Kidney tubule cell (primary cell): Measurements from ENCODE around the gene CYP20A1.
"Not testable (repeated sequence)": the region's sequence is repeated elsewhere in the genome, so short reads cannot be mapped to it uniquely, and the experiment has no call there.

Experiments
- DNase-seq: peaks from one replicate; pipeline ENCODE4 v3.0.0-alpha.2; 2018; ENCODE audit warnings: low spot score

CYP20A1 gene

GRCh38 chr2:203238704-203239526, at the start of gene CYP20A1:
Gene CYP20A1, plus strand, starts transcription at chr2:203239018. Its CDS starts 45 bp downstream, at chr2:203239063.
- peak; percentile 97 for DNase-seq

GRCh38 chr2:203190547-203190946, 48.3 kb upstream of the CYP20A1 start:
- DNase-seq, result not testable (repeated sequence)

GRCh38 chr2:203191026-203191425, 47.8 kb upstream of the CYP20A1 start:
- not testable (repeated sequence) for DNase-seq

GRCh38 chr2:203191961-203192360, 46.9 kb upstream of the CYP20A1 start:
- DNase-seq, result no peak

GRCh38 chr2:203195331-203196036, 43.3 kb upstream of the CYP20A1 start:
- peak; percentile 32 for DNase-seq

GRCh38 chr2:203200866-203201265, 38.0 kb upstream of the CYP20A1 start:
- DNase-seq, result no peak

GRCh38 chr2:203201426-203201825, 37.4 kb upstream of the CYP20A1 start:
- DNase-seq, result no peak

GRCh38 chr2:203209538-203209937, 29.3 kb upstream of the CYP20A1 start:
- no peak for DNase-seq

- peak; percentile 34 for DNase-seq
These were observed 13.3 kb upstream of the CYP20A1 start for GRCh38 chr2:203225423-203226039.

GRCh38 chr2:203229674-203230073, 9.1 kb upstream of the CYP20A1 start:
- not testable (repeated sequence) for DNase-seq

- no peak for DNase-seq
These were observed 1.2 kb upstream of the CYP20A1 start for GRCh38 chr2:203237346-203238238.

GRCh38 chr2:203238292-203238703, 520 bp upstream of the CYP20A1 start:
- no peak for DNase-seq

- peak; percentile 8 for DNase-seq
These were observed 1.7 kb downstream of the CYP20A1 start for GRCh38 chr2:203240491-203240890.

- DNase-seq, result no peak
These were observed 3.7 kb downstream of the CYP20A1 start for GRCh38 chr2:203242518-203242917.

- DNase-seq, result no peak
These were observed 7.8 kb downstream of the CYP20A1 start for GRCh38 chr2:203246646-203247045.

- no peak for DNase-seq
These were observed 14.0 kb downstream of the CYP20A1 start for GRCh38 chr2:203252818-203253217.

GRCh38 chr2:203253422-203254095, 14.7 kb downstream of the CYP20A1 start:
- not testable (repeated sequence) for DNase-seq

GRCh38 chr2:203261326-203262159, 22.7 kb downstream of the CYP20A1 start:
- DNase-seq, result no peak

GRCh38 chr2:203279288-203279687, 40.5 kb downstream of the CYP20A1 start:
- peak; percentile 6 for DNase-seq

GRCh38 chr2:203280428-203281064, 41.7 kb downstream of the CYP20A1 start:
- peak; percentile 21 for DNase-seq
